H1 (cell line): ENCODE data around the gene GGA2.

Experiments used
- CEBPB ChIP-seq: IDR thresholded peaks from 2 replicates; pipeline ENCODE4 v1.6.1; 2012; ENCODE audit warnings: low read depth, low read length
- MAFK ChIP-seq: IDR thresholded peaks from 2 replicates; pipeline ENCODE4 v1.6.1; 2012; ENCODE audit warnings: low read depth, mild to moderate bottlenecking, improper control_type of control experiment, low read length
- TAF1 ChIP-seq: IDR thresholded peaks from 2 replicates; pipeline ENCODE4 v1.6.1; 2011; ENCODE audit warnings: mild to moderate bottlenecking, low read depth, low read length
- TF ChIP-seq, protein P1 (sequence below), 3 experiments: IDR thresholded peaks; 1 replicate in 2 of 3; 2 replicates in 1 of 3; pipeline versions ENCODE4 v1.5.1 to v1.6.1; 2011; ENCODE audit warnings: low read length in 3 of 3, mild to moderate bottlenecking in 3 of 3, inconsistent platforms in 2 of 3, low read depth in 1 of 3, moderate library complexity in 1 of 3; ENCODE audit not compliant: insufficient read depth in 1 of 3; ENCODE audit errors: control extremely low read depth in 1 of 3

GRCh38 chr16:23524886-23525285 lies 14.6 kb upstream of the GGA2 start:
- TF ChIP-seq, protein P1, sequence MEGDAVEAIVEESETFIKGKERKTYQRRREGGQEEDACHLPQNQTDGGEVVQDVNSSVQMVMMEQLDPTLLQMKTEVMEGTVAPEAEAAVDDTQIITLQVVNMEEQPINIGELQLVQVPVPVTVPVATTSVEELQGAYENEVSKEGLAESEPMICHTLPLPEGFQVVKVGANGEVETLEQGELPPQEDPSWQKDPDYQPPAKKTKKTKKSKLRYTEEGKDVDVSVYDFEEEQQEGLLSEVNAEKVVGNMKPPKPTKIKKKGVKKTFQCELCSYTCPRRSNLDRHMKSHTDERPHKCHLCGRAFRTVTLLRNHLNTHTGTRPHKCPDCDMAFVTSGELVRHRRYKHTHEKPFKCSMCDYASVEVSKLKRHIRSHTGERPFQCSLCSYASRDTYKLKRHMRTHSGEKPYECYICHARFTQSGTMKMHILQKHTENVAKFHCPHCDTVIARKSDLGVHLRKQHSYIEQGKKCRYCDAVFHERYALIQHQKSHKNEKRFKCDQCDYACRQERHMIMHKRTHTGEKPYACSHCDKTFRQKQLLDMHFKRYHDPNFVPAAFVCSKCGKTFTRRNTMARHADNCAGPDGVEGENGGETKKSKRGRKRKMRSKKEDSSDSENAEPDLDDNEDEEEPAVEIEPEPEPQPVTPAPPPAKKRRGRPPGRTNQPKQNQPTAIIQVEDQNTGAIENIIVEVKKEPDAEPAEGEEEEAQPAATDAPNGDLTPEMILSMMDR (IDR thresholded peaks at IDR 0.05; ENCODE audit: control extremely low read depth in 1 of 3, insufficient read depth in 1 of 3, low read depth in 1 of 3, low read length in 3 of 3) = no peak
- TF ChIP-seq MAFK (no peak), CEBPB (no peak), TAF1 (no peak)
